MM.1S (cell line): Measurements from ENCODE around the gene FOLR3.

Source experiments
- DNase-seq: peaks from one replicate; pipeline ENCODE4 v3.0.0-alpha.2; 2015
- H2AFZ ChIP-seq: fragments of 300-600 bp; sonication (generic); 2 replicates; pipeline ENCODE4 v1.6.0; 2016; ENCODE audit warnings: antibody characterized with exemption, low read length
- H3F3A ChIP-seq: fragments of 300-600 bp; sonication (generic); 2 replicates; pipeline ENCODE4 v1.6.1; 2016; ENCODE audit warnings: mild to moderate bottlenecking, antibody characterized with exemption, low read length, moderate library complexity, mixed read lengths; ENCODE audit not compliant: insufficient read depth
- H3K27ac ChIP-seq: fragments of 300-600 bp; sonication (generic); 2 replicates; pipeline ENCODE4 v1.5.1; 2016; ENCODE audit warnings: mild to moderate bottlenecking, low read length
- H3K27me3 ChIP-seq: fragments of 300-600 bp; sonication (generic); replicated peaks from 2 replicates; pipeline ENCODE4 v1.6.0; 2016; ENCODE audit warnings: low read length; ENCODE audit not compliant: insufficient read depth
- H3K36me3 ChIP-seq: fragments of 300-600 bp; sonication (generic); replicated peaks from 2 replicates; pipeline ENCODE4 v1.6.1; 2016; ENCODE audit warnings: mild to moderate bottlenecking, low read length, mixed read lengths; ENCODE audit not compliant: insufficient read depth
- H3K4me1 ChIP-seq: fragments of 300-600 bp; sonication (generic); 2 replicates; pipeline ENCODE4 v1.6.1; 2016; ENCODE audit warnings: low read length, mixed read lengths
- H3K4me2 ChIP-seq: fragments of 300-600 bp; sonication (generic); 2 replicates; pipeline ENCODE4 v1.6.0; 2016; ENCODE audit warnings: low read depth, low read length
- H3K4me3 ChIP-seq: fragments of 300-600 bp; sonication (generic); 2 replicates; pipeline ENCODE4 v1.5.1; 2016; ENCODE audit warnings: low read length, mixed read lengths
- H3K79me2 ChIP-seq: fragments of 300-600 bp; sonication (generic); 2 replicates; pipeline ENCODE4 v1.6.1; 2016; ENCODE audit warnings: mixed run types, low read length, mixed read lengths
- H3K9ac ChIP-seq: fragments of 300-600 bp; sonication (generic); 2 replicates; pipeline ENCODE4 v1.6.1; 2016; ENCODE audit warnings: low read length, mixed read lengths
- H3K9me2 ChIP-seq: fragments of 300-600 bp; sonication (generic); replicated peaks from 2 replicates; pipeline ENCODE4 v1.6.1; 2016; ENCODE audit warnings: mild to moderate bottlenecking, low read length, mixed read lengths; ENCODE audit not compliant: insufficient read depth
- H3K9me3 ChIP-seq: fragments of 300-600 bp; sonication (generic); replicated peaks from 2 replicates; pipeline ENCODE4 v1.6.1; 2016; ENCODE audit warnings: mild to moderate bottlenecking, low read length, mixed read lengths; ENCODE audit not compliant: insufficient read depth
- H4K20me1 ChIP-seq: fragments of 300-600 bp; sonication (generic); 2 replicates; pipeline ENCODE4 v1.6.1; 2016; ENCODE audit warnings: mild to moderate bottlenecking, low read length, moderate library complexity, mixed read lengths; ENCODE audit not compliant: insufficient read depth
- CTCF ChIP-seq: fragments of 300-600 bp; sonication (generic); IDR thresholded peaks from 2 replicates; pipeline ENCODE4 v1.5.1; 2016; ENCODE audit warnings: antibody characterized with exemption, low read length, mixed read lengths
- EZH2 ChIP-seq: fragments of 300-600 bp; sonication (generic); optimal IDR thresholded peaks from 2 replicates; pipeline ENCODE3; 2017; ENCODE audit warnings: low read depth, mild to moderate bottlenecking, antibody characterized with exemption, low read length, mixed read lengths
- EZH2phosphoT487 ChIP-seq: fragments of 300-600 bp; sonication (generic); IDR thresholded peaks from 2 replicates; pipeline ENCODE4 v1.6.1; 2018; ENCODE audit warnings: antibody characterized with exemption, low read length

The FOLR3 gene

GRCh38 chr11:72188267-72188666 is 52.7 kb downstream of the FOLR3 start:
- no peaks in the 10 kb centered on the region for H3K9me2 ChIP-seq
- H3K4me1 ChIP-seq, result no peaks in the 10 kb centered on the region
- no peak for DNase-seq
- H3K27me3 ChIP-seq, result no peaks in the 10 kb centered on the region
- no peak overlapping the region for H3K9ac ChIP-seq
- no peaks in the 10 kb centered on the region for H3K36me3 ChIP-seq
- H4K20me1 ChIP-seq, result no peaks in the 10 kb centered on the region
- H3K4me2 ChIP-seq, result no peak overlapping the region
- H2AFZ ChIP-seq, result no peak overlapping the region
- no peaks in the 10 kb centered on the region for H3F3A ChIP-seq
- no peaks in the 10 kb centered on the region for H3K9me3 ChIP-seq
- no peaks in the 10 kb centered on the region for H3K79me2 ChIP-seq
- no peak overlapping the region for H3K27ac ChIP-seq
- TF ChIP-seq EZH2 (no peak), CTCF (no peak), EZH2phosphoT487 (no peak)
- no peak overlapping the region for H3K4me3 ChIP-seq
